Hematopoietic multipotent progenitor cell treated with erythropoietin and hydrocortisone succinate and interleukin-3 and kit ligand, for 4 days (in vitro differentiated cells): ENCODE results near the gene ZNF573.
"Not testable (repeated sequence)": the region's sequence is repeated elsewhere in the genome, so short reads cannot be mapped to it uniquely, and the experiment has no call there.

ENCODE experiments used
- DNase-seq: peaks from one replicate; pipeline ENCODE4 v3.0.0-alpha.2; 2015

The ZNF573 gene

GRCh38 chr19:37779127-37780005, at the start of gene ZNF573:
ZNF573 (minus strand) TSS chr19:37779586; CDS start chr19:37773729, 5,857 bp downstream.
- peak; percentile 95 for DNase-seq

- peak; percentile 64 for DNase-seq
Measured at GRCh38 chr19:37817180-37817981, 38.0 kb upstream of the ZNF573 start.

GRCh38 chr19:37815611-37816010, 36.2 kb upstream of the ZNF573 start:
- DNase-seq: not testable (repeated sequence)

- DNase-seq: no peak
Measured at GRCh38 chr19:37813340-37813739, 34.0 kb upstream of the ZNF573 start.

- no peak for DNase-seq
Measured at GRCh38 chr19:37809366-37809765, 30.0 kb upstream of the ZNF573 start.

GRCh38 chr19:37803249-37803840, 24.0 kb upstream of the ZNF573 start:
- DNase-seq: no peak

- DNase-seq: no peak
Measured at GRCh38 chr19:37790244-37790925, 11.0 kb upstream of the ZNF573 start.

- peak; percentile 65 for DNase-seq
Measured at GRCh38 chr19:37778613-37779126, 716 bp downstream of the ZNF573 start.

GRCh38 chr19:37770985-37771384, 8.4 kb downstream of the ZNF573 start:
- DNase-seq: no peak

- DNase-seq: no peak
Measured at GRCh38 chr19:37763488-37763887, 15.9 kb downstream of the ZNF573 start.

GRCh38 chr19:37757683-37758082, 21.7 kb downstream of the ZNF573 start:
- DNase-seq: not testable (repeated sequence)

- peak; percentile 8 for DNase-seq
Measured at GRCh38 chr19:37738371-37738770, 41.0 kb downstream of the ZNF573 start.

GRCh38 chr19:37725181-37725580, 54.2 kb downstream of the ZNF573 start:
- DNase-seq: no peak

GRCh38 chr19:37719927-37720265, 59.5 kb downstream of the ZNF573 start:
- DNase-seq: no peak

GRCh38 chr19:37719111-37719926, 60.1 kb downstream of the ZNF573 start, which contains the start of gene ZNF607:
ZNF607 (minus strand) TSS chr19:37719761; CDS start chr19:37711618, 8,143 bp downstream.
- peak; percentile 95 for DNase-seq

- peak; percentile 2 for DNase-seq
Measured at GRCh38 chr19:37718304-37718703, 61.1 kb downstream of the ZNF573 start.

- DNase-seq: no peak
Measured at GRCh38 chr19:37716140-37716539, 63.2 kb downstream of the ZNF573 start.

- DNase-seq: no peak
Measured at GRCh38 chr19:37706052-37706605, 73.3 kb downstream of the ZNF573 start.

GRCh38 chr19:37699057-37699456, 80.3 kb downstream of the ZNF573 start:
- no peak for DNase-seq

- no peak for DNase-seq
Measured at GRCh38 chr19:37698216-37698615, 81.2 kb downstream of the ZNF573 start.
